ENCODE measurements around the gene RAB7B.

The RAB7B gene

GRCh38 chr1:205928317-205928716, 74.9 kb downstream of the RAB7B start:
- H3K27ac ChIP-seq (replicated peaks): no peak overlapping the region

GRCh38 chr1:205927676-205928075, 75.5 kb downstream of the RAB7B start:
- Histone ChIP-seq H3K27me3 (ENCODE audit: insufficient read depth, poor library complexity, severe bottlenecking) (no peaks in the 10 kb centered on the region), H3K4me3 (replicated peaks; ENCODE audit: insufficient read depth, low read length) (no peak overlapping the region), H3K27ac (replicated peaks) (no peak overlapping the region)
- no peak for DNase-seq (ENCODE audit: low read depth in 1 of 2, low spot score in 1 of 2)
- TF ChIP-seq SPI1 (IDR thresholded peaks at IDR 0.05; ENCODE audit: borderline replicate concordance, low read depth) (no peak), GABPA (IDR thresholded peaks at IDR 0.05; ENCODE audit: low read depth) (no peak), POLR2AphosphoS5 (IDR thresholded peaks at IDR 0.05; ENCODE audit: low read depth) (no peak), CTCF (IDR thresholded peaks at IDR 0.05; ENCODE audit: insufficient read depth, low read length) (no peak), REST (IDR thresholded peaks at IDR 0.05; ENCODE audit: insufficient replicate concordance, low read depth) (no peak)

More at GRCh38 chr1:205928317-205928716, 74.9 kb downstream of the RAB7B start:
- Histone ChIP-seq H3K27me3 (ENCODE audit: insufficient read depth, poor library complexity, severe bottlenecking) (no peaks in the 10 kb centered on the region), H3K4me3 (replicated peaks; ENCODE audit: insufficient read depth, low read length) (no peak overlapping the region)
- DNase-seq (ENCODE audit: low read depth in 1 of 2, low spot score in 1 of 2): no peak
- no peak for TF ChIP-seq POLR2AphosphoS5 (IDR thresholded peaks at IDR 0.05; ENCODE audit: low read depth)
- TF ChIP-seq REST (IDR thresholded peaks at IDR 0.05; ENCODE audit: insufficient replicate concordance, low read depth): no peak
- TF ChIP-seq SPI1 (IDR thresholded peaks at IDR 0.05; ENCODE audit: borderline replicate concordance, low read depth): no peak
- TF ChIP-seq CTCF (IDR thresholded peaks at IDR 0.05; ENCODE audit: insufficient read depth, low read length): no peak
- no peak for TF ChIP-seq GABPA (IDR thresholded peaks at IDR 0.05; ENCODE audit: low read depth)

- H3K27ac ChIP-seq (replicated peaks): no peak overlapping the region
- no peak for DNase-seq (ENCODE audit: low read depth in 1 of 2, low spot score in 1 of 2)
- no peak overlapping the region for H3K4me3 ChIP-seq (replicated peaks; ENCODE audit: insufficient read depth, low read length)
- H3K27me3 ChIP-seq (ENCODE audit: insufficient read depth, poor library complexity, severe bottlenecking): no peaks in the 10 kb centered on the region
- TF ChIP-seq REST (IDR thresholded peaks at IDR 0.05; ENCODE audit: insufficient replicate concordance, low read depth) (no peak), CTCF (IDR thresholded peaks at IDR 0.05; ENCODE audit: insufficient read depth, low read length) (no peak), POLR2AphosphoS5 (IDR thresholded peaks at IDR 0.05; ENCODE audit: low read depth) (no peak), SPI1 (IDR thresholded peaks at IDR 0.05; ENCODE audit: borderline replicate concordance, low read depth) (no peak), GABPA (IDR thresholded peaks at IDR 0.05; ENCODE audit: low read depth) (no peak)
Observed at GRCh38 chr1:205927247-205927646, 75.9 kb downstream of the RAB7B start.

All from HL-60 (cell line).